Measurements from ENCODE around the gene UNC5A.

The UNC5A gene

DNA sequence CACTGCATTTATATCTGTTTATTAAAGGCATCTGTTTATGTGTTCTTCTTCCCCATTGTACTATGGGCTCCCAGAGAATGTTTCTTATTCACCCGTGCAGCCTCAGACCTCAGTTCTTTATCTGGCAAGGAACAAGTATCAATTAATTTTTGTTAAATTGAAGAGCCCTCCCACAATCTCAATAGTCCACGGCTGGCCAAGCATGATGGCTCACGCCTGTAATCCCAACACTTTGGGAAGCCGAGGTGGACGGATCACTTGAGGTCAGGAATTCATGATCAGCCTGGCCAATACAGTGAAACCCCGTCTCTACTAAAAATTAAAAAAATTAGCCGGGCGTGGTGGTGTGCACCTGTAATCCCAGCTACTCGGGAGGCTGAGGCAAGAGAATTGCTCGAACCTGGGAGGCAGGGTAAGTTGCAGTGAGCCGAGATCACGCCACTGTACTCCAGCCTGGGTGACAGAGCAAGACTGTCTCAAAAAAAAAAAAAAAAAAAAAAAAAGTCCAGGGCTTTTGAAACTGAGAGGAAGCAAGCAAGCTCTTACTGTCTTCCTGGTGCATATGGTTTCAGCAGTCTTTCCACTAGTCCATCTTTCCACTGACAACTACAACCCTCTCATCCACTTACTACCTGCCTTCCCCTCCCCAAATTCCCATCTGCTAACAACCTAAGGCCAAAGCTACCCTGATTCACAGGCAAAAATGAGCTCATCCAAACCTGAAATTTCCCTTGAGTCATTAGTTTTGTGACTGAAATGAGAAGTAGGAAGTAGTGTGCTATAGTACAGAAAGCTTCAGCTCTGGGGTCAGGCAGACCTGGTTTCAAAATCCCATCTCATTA is 91.1 kb downstream of the UNC5A start:
- DNase-seq: no peak

DNA sequence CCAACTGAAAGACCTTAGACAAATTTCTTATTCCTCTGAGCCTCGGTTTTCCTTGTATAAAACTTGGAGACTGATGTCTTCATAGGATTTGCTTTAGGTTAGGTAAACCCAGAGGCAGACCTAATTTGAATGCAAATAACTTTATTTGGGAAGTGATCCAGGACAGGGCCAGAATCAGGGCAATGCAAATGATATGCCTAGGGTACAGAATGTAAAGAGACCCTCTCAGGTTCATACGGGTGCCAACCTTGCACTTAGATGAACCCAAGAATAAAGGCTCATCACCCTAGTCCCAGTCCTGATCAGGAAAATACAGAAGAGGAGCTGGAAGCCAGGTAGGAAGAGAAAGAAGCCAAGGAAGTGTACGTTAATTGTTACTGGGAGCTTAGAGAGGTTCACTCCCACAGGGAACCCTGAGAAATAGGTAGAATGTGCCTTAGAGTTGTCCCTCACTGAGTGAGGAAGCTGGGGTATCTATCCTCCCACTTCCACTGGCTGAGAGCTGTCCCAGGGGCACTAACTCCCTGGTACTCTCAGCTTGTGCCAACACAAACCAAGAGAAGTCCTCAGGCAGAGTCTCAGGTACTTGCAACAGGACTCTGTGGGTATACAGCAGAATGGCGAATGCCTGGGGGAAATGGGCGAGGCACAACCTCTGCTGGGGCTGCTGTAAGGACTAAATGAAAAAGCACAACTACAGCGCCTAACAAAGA is 91.9 kb downstream of the UNC5A start:
- no peak for DNase-seq

DNA sequence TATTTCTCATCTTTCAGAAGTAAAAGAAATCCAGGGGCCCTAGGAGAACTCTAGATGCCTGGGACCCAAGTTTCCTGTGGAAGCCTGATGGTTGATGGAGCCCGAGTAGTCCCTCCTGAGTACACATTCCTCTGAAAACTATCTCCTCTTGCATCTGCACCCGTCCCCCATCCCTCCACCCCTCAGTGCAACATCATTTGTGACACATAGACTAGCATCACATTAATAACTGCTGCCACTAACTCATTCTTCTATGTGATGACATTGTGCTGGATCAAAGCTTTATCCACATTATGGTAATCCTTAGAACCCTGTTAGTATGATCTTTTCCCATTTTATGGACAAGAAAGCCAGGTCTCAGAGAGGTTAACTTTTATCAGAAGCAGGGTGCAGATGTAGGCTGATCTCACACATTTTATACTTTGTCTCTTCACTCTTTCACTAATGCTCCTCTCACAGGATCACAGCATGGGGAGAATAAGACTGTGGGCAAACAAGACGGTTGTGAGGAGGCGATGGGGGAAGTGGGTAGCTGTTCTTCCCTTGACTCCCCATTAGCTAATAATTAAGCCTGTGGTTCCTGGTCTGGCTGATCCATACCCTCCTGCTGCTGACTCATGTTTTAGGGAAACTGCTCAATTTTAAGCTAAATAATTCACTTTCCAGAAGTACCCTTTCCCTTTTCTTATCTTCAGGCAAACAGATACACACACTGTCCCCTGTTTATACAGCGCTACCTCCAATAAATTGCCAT is 92.7 kb downstream of the UNC5A start:
- no peak for DNase-seq

DNA sequence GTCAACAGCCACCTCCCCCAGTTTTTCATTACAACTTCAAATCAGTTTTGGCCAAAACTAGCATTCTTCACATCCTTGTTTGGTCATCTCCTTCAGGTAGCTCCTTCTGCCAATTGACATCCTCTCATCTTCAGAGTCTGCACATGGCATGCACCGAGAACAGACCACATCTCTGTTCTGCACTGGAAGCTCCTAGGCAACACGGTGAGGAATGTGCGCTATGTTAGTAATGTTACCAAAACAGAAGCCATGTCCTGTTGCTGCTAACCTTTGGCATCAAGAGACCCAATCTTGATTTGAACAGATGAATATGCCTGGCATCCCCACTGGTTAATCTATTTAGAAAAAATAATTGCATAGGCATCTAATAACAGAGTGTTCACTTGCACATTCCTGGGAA is 93.9 kb downstream of the UNC5A start:
- no peak for DNase-seq

DNA sequence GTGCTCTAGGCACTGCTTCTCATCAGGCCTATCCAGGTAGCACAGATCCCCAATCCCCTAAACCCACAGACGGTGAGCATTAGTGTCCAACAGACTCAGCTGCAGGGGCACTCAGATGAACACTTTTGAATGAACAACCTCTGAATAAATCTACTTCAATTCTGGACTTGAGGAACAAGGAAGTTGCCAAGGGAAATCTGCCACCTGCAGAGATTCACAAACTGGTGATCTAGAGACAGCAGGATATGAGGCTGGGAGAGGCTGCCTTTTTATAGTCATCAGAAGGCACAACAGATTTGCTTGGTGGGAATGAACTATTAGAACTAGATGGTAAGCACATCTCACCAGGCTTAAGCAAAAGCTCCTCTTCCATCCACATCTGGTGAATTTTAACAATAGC is 95.8 kb downstream of the UNC5A start:
- no peak for DNase-seq

DNA sequence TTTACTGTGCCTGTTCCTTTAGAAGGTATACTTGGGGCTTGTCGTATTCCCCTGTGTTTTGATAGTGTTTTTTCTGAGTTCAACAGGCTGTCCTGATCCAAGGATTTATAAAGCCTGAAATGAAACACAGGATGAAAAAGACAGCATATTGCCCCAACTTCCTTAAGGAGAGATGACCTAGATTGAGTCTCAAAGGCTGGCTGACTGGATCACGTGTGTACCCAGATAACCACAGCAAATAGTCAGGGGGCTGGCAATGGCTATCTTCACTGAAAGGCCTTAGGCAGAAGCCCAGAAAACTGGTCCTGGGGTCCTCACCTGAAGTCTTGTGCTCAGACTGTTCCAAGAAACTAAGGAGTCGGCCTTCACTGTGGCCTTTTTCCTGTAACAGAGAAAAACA is 96.4 kb downstream of the UNC5A start:
- DNase-seq: no peak

DNA sequence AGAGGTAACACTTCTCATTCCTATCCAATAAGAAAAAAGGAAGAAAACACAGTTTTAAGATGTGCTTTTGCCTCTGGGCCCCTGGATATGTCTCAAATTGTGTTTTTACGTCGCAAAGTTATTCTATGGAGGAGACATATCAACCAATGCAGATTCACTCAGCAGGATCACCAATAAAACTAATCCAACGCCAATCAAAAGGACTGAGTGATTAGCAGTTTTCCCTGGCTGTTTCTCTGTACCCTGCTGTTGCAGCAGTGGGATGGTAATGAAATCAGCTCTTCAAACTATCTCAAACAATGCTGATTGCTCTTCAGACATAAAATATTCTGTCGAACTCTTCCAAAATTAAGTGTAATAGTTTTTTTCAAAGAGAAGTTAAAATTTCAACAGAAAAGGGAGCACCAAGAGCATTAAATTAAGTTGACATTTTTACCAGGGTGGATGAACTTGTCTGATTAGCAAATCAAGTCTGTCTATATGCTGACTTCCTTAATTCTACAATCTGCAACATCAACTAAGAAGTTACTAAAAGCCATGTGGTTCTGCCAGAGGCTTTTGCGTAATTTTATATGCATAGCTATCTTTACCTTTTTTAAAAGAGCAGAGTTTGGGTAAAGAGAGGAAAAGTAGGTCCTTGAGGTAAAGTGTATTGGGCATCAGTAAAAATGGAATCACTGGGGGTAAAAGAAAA is 98.5 kb downstream of the UNC5A start:
- DNase-seq: no peak

DNA sequence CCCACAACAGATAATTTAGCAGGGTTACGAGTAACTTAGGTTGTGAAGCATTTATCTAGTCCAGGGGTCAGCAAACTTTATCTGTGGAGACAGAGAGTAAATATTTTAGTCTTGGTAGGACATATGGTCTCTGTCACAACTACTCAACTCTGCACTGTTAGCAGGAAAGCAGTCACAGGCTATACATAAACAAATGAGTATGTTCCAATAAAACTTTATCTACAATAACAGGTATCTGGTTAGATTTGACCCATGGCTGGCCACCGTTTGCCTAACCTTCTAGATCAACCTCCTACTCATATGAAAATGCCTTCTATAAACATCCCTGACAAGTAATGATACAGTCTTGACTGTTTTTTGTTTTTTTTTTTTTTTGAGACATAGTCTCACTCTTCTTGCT is 101.8 kb downstream of the UNC5A start:
- DNase-seq: no peak

DNA sequence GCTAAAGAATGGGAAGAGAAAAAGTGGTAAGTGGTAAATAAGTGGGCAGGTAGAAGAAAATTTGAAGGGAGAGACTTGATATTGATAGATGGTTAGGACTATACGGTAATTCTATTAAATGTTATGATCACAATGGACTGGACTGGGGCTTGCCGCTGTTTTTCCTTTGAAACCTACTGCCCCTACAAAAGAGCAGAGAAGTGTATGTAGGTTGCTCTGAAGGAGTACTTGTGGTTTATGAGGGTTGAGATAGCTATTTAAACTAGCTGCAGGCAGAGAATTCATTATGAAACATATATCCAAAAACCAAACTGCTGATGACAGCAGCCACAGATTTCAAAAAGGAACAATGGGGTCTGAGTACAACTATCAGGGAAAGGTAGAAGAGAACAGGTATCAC is 105.5 kb downstream of the UNC5A start:
- DNase-seq: no peak

DNA sequence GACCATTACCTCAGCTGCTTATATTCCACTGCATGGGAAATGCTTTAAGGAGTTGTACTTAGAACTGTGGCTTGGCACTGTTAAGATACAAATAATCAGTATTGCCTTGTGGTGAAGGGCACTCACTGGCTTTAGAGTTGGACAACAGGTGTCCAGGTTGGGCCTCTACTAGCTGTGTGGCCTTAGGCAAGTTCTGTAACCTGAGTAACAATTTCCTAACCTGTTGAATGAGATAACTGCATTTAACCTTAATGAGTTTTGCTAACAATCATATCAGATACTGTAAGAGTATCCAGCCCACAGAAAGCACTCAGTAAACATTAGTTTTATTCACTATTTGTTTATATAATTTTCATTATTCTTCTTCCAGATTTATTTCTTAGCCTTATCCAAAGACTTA is 106.0 kb downstream of the UNC5A start:
- no peak for DNase-seq

DNA sequence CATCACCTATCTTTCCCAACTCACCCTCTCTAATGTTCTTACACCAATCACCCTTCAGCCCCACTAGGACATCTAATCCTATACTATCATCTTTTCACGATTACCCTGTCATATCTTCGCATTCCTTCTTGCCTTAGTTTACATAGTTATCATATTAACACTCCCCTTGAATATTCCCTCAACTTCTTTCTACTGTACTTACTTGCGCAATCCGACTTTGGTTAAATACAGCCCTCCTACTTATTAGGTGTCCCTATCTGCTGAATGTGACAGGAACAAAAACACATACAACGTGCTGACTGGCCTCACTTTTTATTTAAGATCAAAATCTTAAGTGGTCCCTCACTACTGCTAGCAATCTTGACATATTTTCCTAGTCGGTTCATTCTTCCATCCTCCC is 108.3 kb downstream of the UNC5A start:
- no peak for DNase-seq

DNA sequence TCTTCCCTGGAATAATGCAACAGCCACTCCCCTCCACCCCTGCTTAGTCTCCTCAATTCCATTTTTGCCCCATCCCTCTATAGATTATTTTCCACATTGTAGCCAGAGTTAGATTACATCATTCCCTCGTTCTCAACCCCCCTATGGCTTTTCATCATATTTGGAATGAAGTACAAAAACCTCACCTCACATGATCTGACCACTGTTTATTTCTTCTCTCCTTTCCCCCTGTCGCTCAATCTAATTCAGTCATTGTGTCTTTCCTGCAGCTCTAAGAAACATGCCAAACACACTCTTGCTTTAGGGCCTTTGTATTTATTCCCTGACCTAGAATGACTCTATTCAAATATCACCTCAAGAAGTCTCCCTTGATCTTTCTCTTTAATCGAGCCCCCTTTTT is 111.4 kb downstream of the UNC5A start:
- DNase-seq: no peak

DNA sequence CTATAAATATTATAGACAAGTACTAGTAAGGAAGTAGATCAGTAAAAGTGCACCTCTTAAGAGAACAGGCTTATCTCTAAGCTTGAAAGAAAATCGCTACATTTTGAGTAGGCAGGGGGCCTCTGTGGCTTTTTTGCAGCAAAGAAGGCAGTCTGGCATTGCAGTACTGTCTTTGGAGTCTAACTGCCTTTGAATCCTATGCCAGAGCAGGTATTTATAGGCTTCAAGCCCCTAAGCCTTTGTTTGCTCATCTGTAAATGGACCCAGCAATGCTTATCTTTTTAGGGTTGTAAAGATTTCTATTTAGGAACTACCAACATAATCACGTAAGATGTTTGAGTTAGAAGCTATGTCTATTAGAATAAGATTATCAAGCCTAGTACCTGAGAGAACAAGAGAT is 112.5 kb downstream of the UNC5A start:
- DNase-seq: no peak

DNA sequence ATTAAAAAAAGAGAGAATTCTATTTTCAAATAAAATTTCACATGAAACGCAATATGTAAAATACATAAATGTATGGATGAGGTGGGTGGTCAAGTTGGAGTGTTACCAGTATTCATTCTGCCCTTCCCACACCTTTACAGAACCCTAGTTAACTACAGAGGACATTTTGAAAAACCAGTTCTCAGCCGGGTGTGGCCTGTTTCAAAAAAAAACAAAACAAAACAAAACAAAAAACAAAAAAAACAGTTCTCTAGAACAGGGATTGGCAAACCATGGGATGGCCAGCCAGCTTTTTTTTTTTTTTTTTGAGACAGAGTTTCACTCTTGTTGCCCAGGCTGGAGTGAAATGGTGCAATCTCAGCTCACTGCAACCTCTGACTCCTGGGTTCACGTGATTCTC is 117.2 kb downstream of the UNC5A start:
- DNase-seq: no peak

DNA sequence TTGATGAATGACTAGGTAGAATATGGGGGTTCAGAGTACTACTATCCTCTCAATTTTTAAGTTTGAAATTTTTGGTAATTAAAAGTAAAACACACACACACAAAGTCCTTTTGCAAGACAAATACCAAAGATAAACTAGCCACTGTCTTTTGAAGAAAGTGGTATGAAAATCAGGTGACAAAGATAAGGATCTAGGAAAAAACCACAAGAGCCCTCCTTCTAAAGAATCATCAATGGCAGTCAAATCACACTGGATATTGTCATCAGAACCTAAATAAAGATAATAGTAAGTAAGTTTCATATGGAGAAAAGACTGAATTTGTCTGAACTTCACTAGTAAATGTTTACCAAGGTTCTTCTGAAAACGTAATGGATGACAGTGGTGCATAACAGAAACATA is 119.3 kb downstream of the UNC5A start:
- no peak for DNase-seq
